Stomach smooth muscle (tissue), 2 donors: ENCODE data around the gene FADD.
"Not testable (repeated sequence)": the region's sequence is repeated elsewhere in the genome, so short reads cannot be mapped to it uniquely, and the experiment has no call there.

Experiments
- H3K27ac ChIP-seq: one replicate; pipeline ENCODE4 v1.7.0; 2013; ENCODE audit warnings: mild to moderate bottlenecking, low read length, inconsistent platforms
- H3K27me3 ChIP-seq, 2 donors: one replicate each; pipeline ENCODE4 v1.7.0; 2013; ENCODE audit warnings: low read length in 2 of 2; ENCODE audit not compliant: insufficient read depth in 2 of 2, control insufficient read depth in 1 of 2
- H3K36me3 ChIP-seq, 2 donors: one replicate each; pipeline ENCODE4 v1.7.0; 2013; ENCODE audit warnings: low read length in 2 of 2; ENCODE audit not compliant: control insufficient read depth in 2 of 2, insufficient read depth in 2 of 2
- H3K4me1 ChIP-seq: one replicate; pipeline ENCODE4 v1.7.0; 2013; ENCODE audit warnings: low read length; ENCODE audit not compliant: control insufficient read depth, insufficient read depth
- H3K4me3 ChIP-seq, 2 donors: one replicate each; pipeline ENCODE4 v1.7.0; 2013; ENCODE audit warnings: low read length in 2 of 2
- H3K9ac ChIP-seq, 2 donors: one replicate each; pipeline ENCODE4 v1.7.0; 2013; ENCODE audit warnings: low read length in 2 of 2, mild to moderate bottlenecking in 1 of 2
- H3K9me3 ChIP-seq, 2 donors: one replicate each; pipeline ENCODE4 v1.7.0; 2013; ENCODE audit warnings: low read length in 2 of 2; ENCODE audit not compliant: control insufficient read depth in 2 of 2
- donor health status: healthy.
- donor health status: Pancreatic carcinoma.

FADD gene

GRCh38 chr11:70192666-70193410 is 10.3 kb upstream of the FADD start:
- Histone ChIP-seq H3K9me3 (no peaks in the 10 kb centered on the region), H3K9ac (no peak overlapping the region), H3K4me3 (no peak overlapping the region), H3K27ac (no peak overlapping the region), H3K36me3 (no peaks in the 10 kb centered on the region), H3K27me3 (peaks cover 4 to 22% of the 10 kb centered on the region in 2 donors), H3K4me1 (no peaks in the 10 kb centered on the region)

GRCh38 chr11:70193411-70194292 is 9.4 kb upstream of the FADD start:
- no peak overlapping the region for H3K27ac ChIP-seq
- no peaks in the 10 kb centered on the region for H3K4me1 ChIP-seq
- H3K27me3 ChIP-seq = peaks cover 4 to 22% of the 10 kb centered on the region in 2 donors
- H3K9ac ChIP-seq = no peak overlapping the region
- H3K9me3 ChIP-seq = no peaks in the 10 kb centered on the region
- H3K36me3 ChIP-seq = no peaks in the 10 kb centered on the region
- no peak overlapping the region for H3K4me3 ChIP-seq

GRCh38 chr11:70194792-70195791 is 8.0 kb upstream of the FADD start:
- Histone ChIP-seq H3K4me3 (no peak overlapping the region), H3K4me1 (no peaks in the 10 kb centered on the region), H3K36me3 (no peaks in the 10 kb centered on the region), H3K9ac (no peak overlapping the region), H3K9me3 (no peaks in the 10 kb centered on the region), H3K27ac (no peak overlapping the region), H3K27me3 (peaks cover 8 to 22% of the 10 kb centered on the region in 2 donors)

- Histone ChIP-seq H3K36me3 (peaks cover 0 to 5% of the 10 kb centered on the region in 2 donors), H3K4me3 (no peak overlapping the region), H3K9ac (no peak overlapping the region), H3K4me1 (peaks cover 13% of the 10 kb centered on the region), H3K27me3 (peaks cover 3 to 4% of the 10 kb centered on the region in 2 donors), H3K27ac (no peak overlapping the region), H3K9me3 (no peaks in the 10 kb centered on the region)
Observed at GRCh38 chr11:70200212-70200844, 2.8 kb upstream of the FADD start.

- H3K27me3 ChIP-seq, H3K27ac ChIP-seq, H3K36me3 ChIP-seq, H3K4me3 ChIP-seq, H3K9ac ChIP-seq, H3K9me3 ChIP-seq: not testable (repeated sequence)
- H3K4me1 ChIP-seq = peaks cover 16% of the 10 kb centered on the region
Observed at GRCh38 chr11:70201047-70201446, 2.0 kb upstream of the FADD start.

GRCh38 chr11:70201882-70202861 is 924 bp upstream of the FADD start:
- peak overlapping the region; percentile 86 to 93 for H3K4me3 ChIP-seq
- H3K4me1 ChIP-seq = peaks cover 16% of the 10 kb centered on the region
- H3K36me3 ChIP-seq = peaks cover 9 to 12% of the 10 kb centered on the region in 2 donors
- peak overlapping the region in 1 of 2 donors; percentile 73 for H3K9ac ChIP-seq
- H3K27me3 ChIP-seq = peaks cover 3 to 4% of the 10 kb centered on the region in 2 donors
- H3K27ac ChIP-seq = no peak overlapping the region
- H3K9me3 ChIP-seq = no peaks in the 10 kb centered on the region

- peak overlapping the region; percentile 86 to 93 for H3K9ac ChIP-seq
- H3K36me3 ChIP-seq = peaks cover 16 to 18% of the 10 kb centered on the region in 2 donors
- peaks cover 16% of the 10 kb centered on the region for H3K4me1 ChIP-seq
- peaks cover 3 to 4% of the 10 kb centered on the region in 2 donors for H3K27me3 ChIP-seq
- H3K27ac ChIP-seq = peak overlapping the region; percentile 73
- H3K4me3 ChIP-seq = peak overlapping the region; percentile 86 to 93
- no peaks in the 10 kb centered on the region for H3K9me3 ChIP-seq
Observed at GRCh38 chr11:70203751-70204465, 812 bp downstream of the FADD start.

GRCh38 chr11:70204466-70204799 is 1.3 kb downstream of the FADD start:
- H3K4me3 ChIP-seq = peak overlapping the region; percentile 86 to 93
- H3K4me1 ChIP-seq = peaks cover 16% of the 10 kb centered on the region
- no peaks in the 10 kb centered on the region for H3K9me3 ChIP-seq
- H3K36me3 ChIP-seq = peaks cover 16 to 21% of the 10 kb centered on the region in 2 donors
- H3K27ac ChIP-seq = peak overlapping the region; percentile 73
- H3K9ac ChIP-seq = peak overlapping the region; percentile 86 to 93
- H3K27me3 ChIP-seq = peaks cover 2% of the 10 kb centered on the region in 2 donors
